ENCODE measurements around the gene MVP.
"Not testable (repeated sequence)": the region's sequence is repeated elsewhere in the genome, so short reads cannot be mapped to it uniquely, and the experiment has no call there.

The MVP gene
- 143 to 203 (median 159) reads per million in 9 experiments for total RNA-seq

- peak in 1 of 3 experiments; percentile 12 for DNase-seq
- H3K4me3 Mint-ChIP-seq, result peak within 1 kb of the TSS; percentile 96 to 98
- no peaks in the 10 kb centered on the region for H3K9me3 Mint-ChIP-seq
- H3K36me3 Mint-ChIP-seq (ENCODE audit: insufficient read depth), result peaks cover 50% of the 10 kb centered on the region
- peaks cover 61 to 70% of the 10 kb centered on the region in 2 donors for H3K4me1 Mint-ChIP-seq (ENCODE audit: low read depth in 2 of 2)
- peak within 1 kb of the TSS; percentile 94 for H3K27ac Mint-ChIP-seq
- ATAC-seq (replicated peaks), result no peak
- H3K27me3 Mint-ChIP-seq, result no peaks in the 10 kb centered on the region
Measured at GRCh38 chr16:29820271-29820701, at the start of gene MVP. MVP (plus strand) TSS chr16:29820462; CDS start chr16:29830550, 10,088 bp downstream.

DNA sequence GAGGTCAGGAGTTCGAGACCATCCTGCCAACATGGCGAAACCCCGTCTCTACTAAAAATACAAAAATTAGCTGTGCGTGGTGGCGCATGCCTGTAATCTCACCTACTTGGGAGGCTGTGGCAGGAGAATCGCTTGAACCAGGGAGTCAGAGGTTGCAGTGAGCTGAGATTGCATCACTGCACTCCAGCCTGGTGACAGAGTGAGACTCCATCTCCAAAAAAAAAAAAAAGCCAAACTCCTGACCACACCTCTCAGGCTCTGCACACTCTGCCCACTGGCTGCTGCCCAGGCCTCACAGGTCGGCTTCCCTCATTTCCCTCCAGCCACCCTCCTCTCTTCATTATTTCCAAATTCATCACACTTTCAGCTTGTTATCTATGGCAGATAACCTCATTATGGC, 47.9 kb upstream of the MVP start:
- H3K9me3 Mint-ChIP-seq; ATAC-seq (replicated peaks); H3K27ac Mint-ChIP-seq; H3K27me3 Mint-ChIP-seq; DNase-seq; H3K4me1 Mint-ChIP-seq (ENCODE audit: low read depth in 2 of 2); H3K36me3 Mint-ChIP-seq (ENCODE audit: insufficient read depth); H3K4me3 Mint-ChIP-seq: not testable (repeated sequence)

DNA sequence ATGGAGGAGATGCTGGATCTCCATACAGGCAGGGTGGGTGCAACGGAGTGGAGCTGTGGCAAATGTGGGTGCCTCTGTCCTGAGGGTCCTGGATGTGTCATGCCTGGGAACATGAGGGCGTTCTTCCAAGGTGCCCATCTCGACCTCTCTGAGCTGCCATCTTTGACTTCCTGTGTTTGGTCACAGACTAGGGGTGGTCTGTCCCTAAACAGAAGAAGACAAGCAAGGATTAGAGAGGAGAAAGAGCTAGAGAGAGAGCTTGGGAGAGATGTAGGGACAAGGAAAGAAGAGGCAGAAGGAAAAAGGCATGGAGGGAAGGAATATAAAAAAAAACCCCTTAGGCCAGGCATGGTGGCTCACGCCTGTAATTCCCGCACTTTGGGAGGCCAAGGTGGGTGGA, 45.5 kb upstream of the MVP start:
- Mint-ChIP-seq H3K36me3 (ENCODE audit: insufficient read depth) (no peaks in the 10 kb centered on the region), H3K9me3 (no peaks in the 10 kb centered on the region), H3K4me1 (ENCODE audit: low read depth in 2 of 2) (peaks cover 0 to 6% of the 10 kb centered on the region in 2 donors), H3K27ac (no peak overlapping the region), H3K27me3 (no peaks in the 10 kb centered on the region), H3K4me3 (no peak overlapping the region)
- ATAC-seq (replicated peaks), result no peak
- DNase-seq, result no peak

DNA sequence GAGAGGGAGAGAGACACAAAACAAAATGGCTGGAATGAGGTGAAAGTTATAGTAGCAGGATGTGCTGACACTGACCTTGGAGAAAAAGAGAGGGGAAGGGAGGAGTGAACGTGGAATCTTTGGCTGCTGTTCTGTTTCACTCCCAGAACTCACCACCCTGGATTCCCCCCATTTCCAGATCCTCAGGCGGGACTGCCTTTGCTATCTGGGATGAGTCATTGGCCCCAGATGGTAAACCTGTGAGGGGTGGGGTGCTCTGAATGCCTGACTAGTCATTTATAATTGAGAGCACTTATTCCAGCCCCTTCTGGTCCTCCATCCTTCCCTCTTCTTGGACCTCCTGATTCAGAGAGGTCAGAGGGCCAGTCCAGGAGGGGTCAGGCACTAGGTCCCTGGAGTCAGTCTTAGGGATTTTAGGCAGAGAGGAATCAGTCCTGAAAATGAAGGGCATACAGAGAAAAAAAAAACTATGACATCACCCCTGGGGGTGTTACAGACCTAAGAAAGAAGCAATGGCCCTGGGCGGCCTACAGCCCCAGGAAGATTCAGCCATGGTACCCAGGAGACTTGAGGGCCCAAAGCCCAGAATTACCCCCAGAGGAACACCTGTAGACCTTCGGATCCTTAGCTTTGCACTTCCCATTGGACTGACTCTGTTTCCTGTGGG, 44.4 kb upstream of the MVP start:
- ATAC-seq (replicated peaks), result no peak
- H3K4me3 Mint-ChIP-seq, result no peak overlapping the region
- H3K9me3 Mint-ChIP-seq, result no peaks in the 10 kb centered on the region

DNA sequence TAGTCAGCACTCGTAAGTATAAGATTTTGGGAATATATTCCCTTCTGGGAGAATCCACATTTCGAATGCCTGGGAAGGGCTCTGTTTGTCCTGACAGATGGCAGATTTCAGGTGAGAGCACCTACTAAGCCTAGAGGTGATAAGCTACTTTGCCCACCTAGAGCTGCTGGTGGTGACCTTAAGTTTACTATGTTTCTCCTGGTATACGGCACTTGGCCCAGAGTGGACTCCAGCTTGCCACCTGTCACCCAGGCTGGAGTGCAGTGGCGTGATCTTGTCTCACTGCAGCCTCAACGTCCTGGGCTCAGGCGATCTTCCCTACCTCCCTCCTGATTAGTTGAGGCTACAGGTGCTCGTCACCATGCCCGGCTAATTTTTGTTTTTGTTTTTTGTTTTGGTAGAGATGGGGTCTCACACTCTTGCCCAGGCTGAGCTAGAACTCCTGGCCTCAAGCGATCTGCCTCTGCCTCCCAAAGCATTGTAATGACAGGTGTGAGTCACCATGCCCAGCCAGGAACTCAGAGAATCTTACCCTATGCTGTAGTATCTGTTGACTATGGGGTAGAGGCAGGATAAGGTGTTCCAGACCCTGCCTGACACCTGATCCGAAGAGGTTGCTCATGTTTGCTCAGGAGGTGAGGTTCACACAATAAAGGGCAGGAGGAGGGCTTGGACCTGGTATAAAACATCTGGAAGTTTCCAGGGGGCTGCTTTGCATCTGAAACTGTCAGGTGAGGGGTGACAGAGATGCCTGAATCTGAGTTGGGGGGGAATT, 42.5 kb upstream of the MVP start, which contains the start of gene ZG16:
ZG16 (plus strand) TSS at position 681 of the 775 bp plus-strand sequence. CDS start 1,011 bp downstream, outside the sequence.
- Mint-ChIP-seq H3K27me3 (no peaks in the 10 kb centered on the region), H3K36me3 (ENCODE audit: insufficient read depth) (no peaks in the 10 kb centered on the region), H3K4me3 (no peak within 1 kb of the TSS), H3K27ac (peak within 1 kb of the TSS in 1 of 2 donors; percentile 23), H3K4me1 (ENCODE audit: low read depth in 2 of 2) (peaks cover 0 to 8% of the 10 kb centered on the region in 2 donors), H3K9me3 (no peaks in the 10 kb centered on the region)
- DNase-seq (no peak), ATAC-seq (replicated peaks) (no peak)

More for the DNA sequence above, 44.4 kb upstream of the MVP start:
- H3K27ac Mint-ChIP-seq, result peak overlapping the region in 1 of 2 donors; percentile 13
- H3K4me1 Mint-ChIP-seq (ENCODE audit: low read depth in 2 of 2), result peaks cover 0 to 6% of the 10 kb centered on the region in 2 donors
- no peaks in the 10 kb centered on the region for H3K36me3 Mint-ChIP-seq (ENCODE audit: insufficient read depth)
- no peak for DNase-seq
- no peaks in the 10 kb centered on the region for H3K27me3 Mint-ChIP-seq

DNA sequence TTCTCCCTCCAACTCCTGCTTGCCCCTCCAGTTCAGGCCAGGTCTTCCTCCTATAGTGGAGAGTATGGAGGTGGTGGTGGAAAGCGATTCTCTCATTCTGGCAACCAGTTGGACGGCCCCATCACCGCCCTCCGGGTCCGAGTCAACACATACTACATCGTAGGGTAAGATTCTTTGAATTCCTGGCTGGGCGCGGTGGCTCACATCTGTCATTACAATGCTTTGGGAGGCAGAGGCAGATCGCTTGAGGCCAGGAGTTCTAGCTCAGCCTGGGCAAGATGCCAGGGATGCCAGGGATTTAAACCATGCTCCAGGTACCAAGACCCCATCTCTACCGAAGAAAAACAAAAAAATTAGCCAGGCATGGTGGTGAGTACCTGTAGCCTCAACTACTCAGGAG, 40.8 kb upstream of the MVP start:
- Mint-ChIP-seq H3K9me3 (no peaks in the 10 kb centered on the region), H3K4me1 (ENCODE audit: low read depth in 2 of 2) (peaks cover 0 to 8% of the 10 kb centered on the region in 2 donors), H3K27me3 (no peaks in the 10 kb centered on the region), H3K36me3 (ENCODE audit: insufficient read depth) (no peaks in the 10 kb centered on the region), H3K27ac (no peak overlapping the region), H3K4me3 (no peak overlapping the region)
- DNase-seq, result no peak
- ATAC-seq (replicated peaks), result no peak

DNA sequence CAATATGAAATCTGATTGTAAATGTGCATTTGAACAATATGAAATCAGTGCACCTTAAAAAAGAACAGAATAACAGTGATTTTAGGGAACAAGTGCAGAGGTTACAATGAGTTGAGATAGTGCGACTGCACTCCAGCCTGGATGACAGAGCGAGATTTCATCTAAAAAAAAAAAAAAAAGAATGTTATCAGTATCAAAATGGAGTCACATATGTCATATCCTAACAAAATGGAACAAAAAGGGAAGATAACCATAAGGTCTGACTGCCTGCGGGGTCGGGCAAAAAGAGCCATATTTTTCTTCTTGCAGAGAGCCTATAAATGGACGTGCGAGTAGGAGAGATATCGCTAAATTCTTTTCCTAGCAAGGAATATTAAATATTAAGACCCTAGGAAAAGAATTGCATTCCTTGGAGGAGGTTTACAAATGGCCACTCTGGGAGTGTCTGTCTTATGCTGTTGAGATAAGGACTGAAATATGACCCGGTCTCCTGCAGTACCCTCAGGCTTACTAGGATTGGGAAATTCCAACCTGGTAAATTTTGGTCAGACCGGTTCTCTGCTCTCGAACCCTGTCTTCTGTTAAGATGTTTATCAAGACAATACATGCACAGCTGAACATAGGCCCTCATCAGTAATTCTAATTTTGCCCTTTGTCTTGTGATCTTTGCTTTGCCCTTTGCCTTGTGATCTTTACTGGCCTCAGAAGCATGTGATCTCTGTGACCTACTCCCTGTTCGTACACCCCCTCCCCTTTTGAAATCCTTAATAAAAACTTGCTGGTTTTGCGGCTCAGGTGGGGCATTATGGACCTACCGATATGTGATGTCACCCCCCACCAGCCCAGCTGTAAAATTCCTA, 36.9 kb upstream of the MVP start:
- H3K36me3 Mint-ChIP-seq (ENCODE audit: insufficient read depth); H3K4me3 Mint-ChIP-seq; H3K27me3 Mint-ChIP-seq; DNase-seq; ATAC-seq (replicated peaks); H3K9me3 Mint-ChIP-seq: not testable (repeated sequence)
- H3K4me1 Mint-ChIP-seq (ENCODE audit: low read depth in 2 of 2), result peaks cover 7 to 15% of the 10 kb centered on the region in 2 donors
- peak overlapping the region in 1 of 2 donors; percentile 7 for H3K27ac Mint-ChIP-seq

- Mint-ChIP-seq H3K4me3 (no peak overlapping the region), H3K9me3 (no peaks in the 10 kb centered on the region), H3K36me3 (ENCODE audit: insufficient read depth) (peaks cover 3% of the 10 kb centered on the region), H3K27ac (peak overlapping the region; percentile 7 to 26), H3K4me1 (ENCODE audit: low read depth in 2 of 2) (peaks cover 7 to 13% of the 10 kb centered on the region in 2 donors), H3K27me3 (no peaks in the 10 kb centered on the region)
- ATAC-seq (replicated peaks), result peak; percentile 25
- no peak for DNase-seq
Measured at GRCh38 chr16:29784157-29784556, 36.1 kb upstream of the MVP start.

- H3K4me3 Mint-ChIP-seq, result peak overlapping the region; percentile 64 to 79
- DNase-seq, result peak; percentile 70 to 74 (median 72)
- peak; percentile 97 for ATAC-seq (replicated peaks)
- H3K36me3 Mint-ChIP-seq (ENCODE audit: insufficient read depth), result peaks cover 3% of the 10 kb centered on the region
- peak overlapping the region in 1 of 2 donors; percentile 8 for H3K27ac Mint-ChIP-seq
- no peaks in the 10 kb centered on the region for H3K27me3 Mint-ChIP-seq
- peaks cover 11 to 15% of the 10 kb centered on the region in 2 donors for H3K4me1 Mint-ChIP-seq (ENCODE audit: low read depth in 2 of 2)
- no peaks in the 10 kb centered on the region for H3K9me3 Mint-ChIP-seq
Measured at GRCh38 chr16:29784901-29785500, 35.3 kb upstream of the MVP start.

- not testable (repeated sequence) for ATAC-seq (replicated peaks); DNase-seq; H3K27me3 Mint-ChIP-seq; H3K9me3 Mint-ChIP-seq; H3K27ac Mint-ChIP-seq; H3K4me3 Mint-ChIP-seq
- Mint-ChIP-seq H3K36me3 (ENCODE audit: insufficient read depth) (peaks cover 16% of the 10 kb centered on the region), H3K4me1 (ENCODE audit: low read depth in 2 of 2) (peaks cover 25 to 33% of the 10 kb centered on the region in 2 donors)
Measured at GRCh38 chr16:29787155-29787554, 33.1 kb upstream of the MVP start.

DNA sequence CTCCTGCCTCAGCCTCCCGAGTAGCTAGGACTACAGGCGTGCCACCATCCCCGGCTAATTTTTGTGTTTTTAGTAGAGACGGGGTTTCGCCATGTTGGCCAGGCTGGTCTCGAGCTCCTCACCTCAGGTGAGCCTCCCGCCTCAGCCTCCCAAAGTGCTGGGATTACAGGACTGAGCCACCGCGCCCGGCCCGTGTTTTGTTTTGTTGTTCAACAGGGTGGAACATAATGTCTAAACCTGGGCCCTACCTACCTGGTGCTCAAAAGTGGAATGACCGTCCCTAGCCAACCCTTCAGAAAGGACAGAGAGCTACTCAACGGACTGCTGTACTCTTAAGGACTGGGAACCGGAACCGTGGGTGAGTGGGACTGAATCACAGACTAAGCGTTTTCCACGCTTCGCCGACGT, 30.5 kb upstream of the MVP start:
- Mint-ChIP-seq H3K4me3 (peak overlapping the region; percentile 89 to 95), H3K4me1 (ENCODE audit: low read depth in 2 of 2) (peaks cover 43 to 45% of the 10 kb centered on the region in 2 donors), H3K27me3 (no peaks in the 10 kb centered on the region), H3K9me3 (no peaks in the 10 kb centered on the region), H3K36me3 (ENCODE audit: insufficient read depth) (peaks cover 16% of the 10 kb centered on the region), H3K27ac (peak overlapping the region; percentile 91 to 92)
- DNase-seq (no peak), ATAC-seq (replicated peaks) (no peak)

DNA sequence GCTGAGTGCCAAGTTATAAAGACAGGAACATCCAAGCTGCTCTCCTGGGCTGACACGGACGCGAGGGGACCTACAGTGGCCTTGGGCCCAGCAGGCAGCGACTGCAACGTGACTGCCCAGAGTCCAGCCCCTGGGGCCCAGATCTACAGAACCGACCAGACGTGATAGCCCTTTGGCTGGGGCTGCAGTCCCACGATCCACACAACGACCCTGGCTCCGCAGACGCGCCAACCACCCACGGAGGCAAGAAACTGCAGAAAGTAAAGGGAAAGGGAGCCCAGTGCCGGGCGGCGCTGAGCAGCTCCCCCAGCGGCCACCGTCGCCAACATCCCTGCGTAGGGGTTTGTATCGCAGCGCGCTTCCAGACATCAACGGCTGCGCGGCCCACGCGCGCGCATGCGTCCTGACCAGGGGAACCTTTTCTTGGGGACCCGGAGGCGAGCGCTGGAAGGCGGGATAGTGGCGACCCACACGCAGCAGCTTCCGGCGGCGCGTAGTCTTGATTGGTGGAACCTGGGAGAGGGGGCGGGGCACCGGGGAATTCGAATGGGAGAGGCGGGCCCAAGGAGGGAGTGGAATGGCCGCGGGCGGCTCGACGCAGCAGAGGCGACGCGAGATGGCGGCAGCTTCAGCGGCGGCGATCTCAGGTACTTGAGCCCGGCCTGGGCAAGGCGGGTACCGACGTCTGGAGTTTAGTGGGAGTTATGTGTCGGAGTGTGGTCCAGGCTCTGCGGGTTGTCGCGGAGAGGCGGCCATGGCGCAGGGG, 29.9 kb upstream of the MVP start, which contains the start of gene KIF22:
KIF22 (plus strand) TSS at position 569 of the 766 bp plus-strand sequence; CDS start at position 578, 9 bp downstream.
- H3K27me3 Mint-ChIP-seq, result no peaks in the 10 kb centered on the region
- no peaks in the 10 kb centered on the region for H3K9me3 Mint-ChIP-seq
- ATAC-seq (replicated peaks) (peak; percentile 89), DNase-seq (peak; percentile 99 to 100 (median 99))
- peaks cover 38 to 39% of the 10 kb centered on the region in 2 donors for H3K4me1 Mint-ChIP-seq (ENCODE audit: low read depth in 2 of 2)
- H3K27ac Mint-ChIP-seq, result peak within 1 kb of the TSS; percentile 91 to 92
- peak within 1 kb of the TSS; percentile 89 to 95 for H3K4me3 Mint-ChIP-seq
- peaks cover 16% of the 10 kb centered on the region for H3K36me3 Mint-ChIP-seq (ENCODE audit: insufficient read depth)

Data from effector memory CD8-positive, alpha-beta T cell (primary cell).